ENCODE data around the gene TBC1D14.

GRCh38 chr4:6887591-6888371 lies 21.8 kb upstream of the TBC1D14 start:
- TF ChIP-seq POLR2A (IDR thresholded peaks at IDR 0.05; ENCODE audit: low read length) (no peak), GATA1 (IDR thresholded peaks at IDR 0.05; ENCODE audit: low read depth, low read length) (no peak)

Data from erythroblast (primary cell).